Spleen (tissue), 11 donors: ENCODE results near the gene RFNG. TPM values are rescaled to one million over a fixed set of nuclear protein-coding genes. Genes with fewer than 3 reads are reported as not detected.
A peak's percentile ranks its signal among the peaks of the same experiment; 100 is the strongest.

Experiments used
- DNase-seq: peaks from one replicate; pipeline ENCODE4 v3.0.0-alpha.2; 2020
- H3K27ac ChIP-seq, 8 donors: fragments of 200-600 bp; sonication (generic) in 7 of 8; 1 replicate in 4 of 8; 2 replicates in 4 of 8; pipeline versions ENCODE4 v1.5.0 to v1.8.0; 2016 to 2021; ENCODE audit warnings: inconsistent platforms in 4 of 8, mild to moderate bottlenecking in 4 of 8, moderate library complexity in 1 of 8
- H3K27me3 ChIP-seq, 7 donors: fragments of 200-600 bp; sonication (generic) in 6 of 7; replicated peaks in 1 of 7; 1 replicate in 4 of 7; 2 replicates in 3 of 7; pipeline versions ENCODE4 v1.5.0 to v1.8.0; 2016 to 2021; ENCODE audit warnings: inconsistent platforms in 3 of 7, mild to moderate bottlenecking in 1 of 7
- H3K36me3 ChIP-seq, 6 donors: fragments of 200-600 bp; sonication (generic) in 5 of 6; 1 replicate in 4 of 6; 2 replicates in 2 of 6; pipeline versions ENCODE4 v1.5.0 to v1.8.0; 2016 to 2021; ENCODE audit warnings: inconsistent platforms in 2 of 6
- H3K4me1 ChIP-seq, 6 donors: fragments of 200-600 bp; sonication (generic) in 5 of 6; 1 replicate in 3 of 6; 2 replicates in 3 of 6; pipeline versions ENCODE4 v1.5.0 to v1.8.0; 2016 to 2021; ENCODE audit warnings: inconsistent platforms in 3 of 6
- H3K4me3 ChIP-seq, 8 donors: fragments of 200-600 bp; sonication (generic) in 7 of 8; 1 replicate in 4 of 8; 2 replicates in 4 of 8; pipeline versions ENCODE4 v1.5.0 to v1.8.0; 2016 to 2021; ENCODE audit warnings: inconsistent platforms in 4 of 8, mild to moderate bottlenecking in 4 of 8, moderate library complexity in 2 of 8
- H3K9me3 ChIP-seq, 8 donors: fragments of 200-600 bp; sonication (generic) in 7 of 8; 1 replicate in 4 of 8; 2 replicates in 4 of 8; pipeline versions ENCODE4 v1.5.0 to v1.8.0; 2016 to 2021; ENCODE audit warnings: inconsistent platforms in 4 of 8
- CTCF ChIP-seq, 11 experiments: fragments of 200-600 bp in 7 of 11; fragments of 450-650 bp in 4 of 11; sonication (generic) in 4 of 11; IDR thresholded peaks in 8 of 11; conservative IDR thresholded peaks in 3 of 11; 1 replicate in 7 of 11; 2 replicates in 4 of 11; pipeline versions ENCODE4 v1.4.0 to v1.8.0; 2016 to 2021; ENCODE audit warnings: antibody characterized with exemption in 11 of 11, inconsistent platforms in 4 of 11, mild to moderate bottlenecking in 1 of 11
- POLR2A ChIP-seq, 3 donors: fragments of 450-650 bp; IDR thresholded peaks; one replicate each; pipeline ENCODE4 v1.5.1; 2017; ENCODE audit warnings: antibody characterized with exemption in 3 of 3, mild to moderate bottlenecking in 1 of 3
- POLR2AphosphoS5 ChIP-seq, 3 donors: sonication (generic); formaldehyde crosslinking; IDR thresholded peaks; one replicate each; pipeline ENCODE4 v1.5.1; 2017; ENCODE audit warnings: antibody characterized with exemption in 3 of 3
- WGBS, 5 donors: extraction: QIAGEN DNeasy Blood & Tissue Kit in 3 of 5; methylation state at CpG; one replicate each; pipeline versions ENCODE4 v1.1.5 to v1.1.7; 2013 to 2018; 5-methylcytosine and 5-hydroxymethylcytosine counted together
- intact Hi-C: fragments of 100-400 bp; cut with DNase I; formaldehyde crosslinking; loops from one replicate; pipeline ENCODE4 v1.15.0; 2023; ENCODE audit warnings: low total_unique reads
- polyA plus RNA-seq, 3 donors: library from polyadenylated mRNA; stranded (reverse); fragments of 200-250 nt; gene quantifications; one replicate each; pipeline ENCODE4 v1.2.1, GENCODE V29; 2013
- total RNA-seq, 7 donors: library from RNA; depleted of rRNA in 3 of 7; stranded (reverse); fragments of >200 nt in 3 of 7; fragmentation: NEBNext Ultra II Directional in 4 of 7; extraction: Animal tissue kit (Norgen Biotek cat#: 25700) in 4 of 7; gene quantifications; one replicate each; pipeline versions ENCODE4 v1.1.0 to v1.2.1, GENCODE V29; 2016 to 2021
- donor health status: healthy with polysubstance abuse.
- donor health status: DM: no; HTN: no; CAD: no; lungs with moderate emphysema.
- donor health status: DM: no; HTN: no; CAD: no.
- donor health status: Bipolar disorder and iron deficiency.
- donor health status: healthy.
- donor health status: DM: no; HTN: no; CAD: no.
- donor health status: DM: yes; HTN: yes; CAD: no.

Gene RFNG
- total and polyA plus RNA-seq, 10 donors: 21.4 to 42.3 (median 27.2) TPM

GRCh38 chr17:82096709-82097183 is 45.1 kb upstream of the RFNG start:
- 51 to 81% (median 78%) methylated on average over 5 to 8 of the region's 8 CpGs for WGBS, 5 donors
- Histone ChIP-seq H3K4me3 (peak overlapping the region; percentile 58 to 97 (median 78)), H3K9me3 (no peaks in the 10 kb centered on the region), H3K4me1 (peaks cover 20 to 55% (median 41%) of the 10 kb centered on the region in 6 donors), H3K27ac (peak overlapping the region in 3 of 8 donors; percentile 96 to 99 (median 97)), H3K36me3 (peaks cover 0 to 45% (median 33%) of the 10 kb centered on the region in 6 donors), H3K27me3 (no peaks in the 10 kb centered on the region)
- TF ChIP-seq POLR2AphosphoS5 (IDR thresholded peaks at IDR 0.05) (no peak), CTCF (IDR thresholded peaks at IDR 0.05 in 8 of 11, conservative IDR thresholded peaks at IDR 0.05 in 3 of 11) (no peak), POLR2A (IDR thresholded peaks at IDR 0.05) (no peak)
- intact Hi-C loops: no loop called here
- no peak for DNase-seq

- WGBS, 5 donors: 95 to 97% (median 96%) methylated on average over 19 to 35 of the region's 35 CpGs
- peak overlapping the region in 1 of 8 donors; percentile 94 for H3K4me3 ChIP-seq
- H3K27ac ChIP-seq: no peak overlapping the region
These were observed 44.4 kb upstream of the RFNG start for GRCh38 chr17:82095777-82096708.

GRCh38 chr17:82094931-82095776 is 43.5 kb upstream of the RFNG start:
- no peak overlapping the region for H3K27ac ChIP-seq
- 90 to 94% (median 93%) methylated on average over 22 to 37 of the region's 37 CpGs for WGBS, 5 donors
- H3K9me3 ChIP-seq: no peaks in the 10 kb centered on the region
- intact Hi-C loops: no loop called here
- H3K4me1 ChIP-seq: peaks cover 20 to 40% (median 33%) of the 10 kb centered on the region in 6 donors
- H3K27me3 ChIP-seq: no peaks in the 10 kb centered on the region
- peaks cover 0 to 61% (median 48%) of the 10 kb centered on the region in 6 donors for H3K36me3 ChIP-seq
- H3K4me3 ChIP-seq: no peak overlapping the region
- TF ChIP-seq POLR2AphosphoS5 (IDR thresholded peaks at IDR 0.05) (no peak), POLR2A (IDR thresholded peaks at IDR 0.05) (no peak), CTCF (IDR thresholded peaks at IDR 0.05 in 8 of 11, conservative IDR thresholded peaks at IDR 0.05 in 3 of 11) (no peak)
- DNase-seq: no peak

More at GRCh38 chr17:82095777-82096708, 44.4 kb upstream of the RFNG start:
- no peaks in the 10 kb centered on the region for H3K9me3 ChIP-seq
- no peaks in the 10 kb centered on the region for H3K27me3 ChIP-seq
- intact Hi-C loops: no loop called here
- peaks cover 20 to 48% (median 37%) of the 10 kb centered on the region in 6 donors for H3K4me1 ChIP-seq
- peaks cover 0 to 52% (median 40%) of the 10 kb centered on the region in 6 donors for H3K36me3 ChIP-seq
- DNase-seq: no peak
- TF ChIP-seq POLR2A (IDR thresholded peaks at IDR 0.05) (no peak), CTCF (IDR thresholded peaks at IDR 0.05 in 8 of 11, conservative IDR thresholded peaks at IDR 0.05 in 3 of 11) (no peak), POLR2AphosphoS5 (IDR thresholded peaks at IDR 0.05) (no peak)
